K562 (cell line): ENCODE data around the gene RFT1.

ENCODE experiments used
- ZBTB12 ChIP-seq: fragments of 250-450 bp; sonication (Bioruptor Pico); IDR thresholded peaks from 2 replicates; pipeline ENCODE4 v1.4.0; 2020
- ZNF124 ChIP-seq: sonication (generic); formaldehyde crosslinking; IDR thresholded peaks from 2 replicates; pipeline ENCODE4 v1.8.1; 2022; ENCODE audit warnings: missing genetic modification reagents
- ZNF561 ChIP-seq: fragments of 450-650 bp; formaldehyde crosslinking; conservative IDR thresholded peaks from 2 replicates; pipeline ENCODE4 v1.4.0; 2020; ENCODE audit warnings: mild to moderate bottlenecking, moderate library complexity

GRCh38 chr3:53100818-53101466, 29.3 kb downstream of the RFT1 start:
- TF ChIP-seq ZNF124 (CRISPR knock-in tag) (no peak), ZNF561 (no peak), ZBTB12 (CRISPR knock-in tag) (no peak)
